HepG2 (cell line): Measurements from ENCODE around the gene PTPN5. TPM values are rescaled to one million over a fixed set of nuclear protein-coding genes. Genes with fewer than 3 reads are reported as not detected.

ENCODE experiments used
- ATAC-seq: fragments of 200-7000 bp; cut with Tn5 transposase; 3 replicates; pipeline ENCODE4 v1.9.1; 2020; ENCODE audit warnings: mild to moderate bottlenecking, moderate library complexity
- BruUV-seq: library from RNA; stranded (reverse); fragments of 400-500 nt; replicated peaks from 2 replicates; lab custom pipeline; 2021; lab: Mats Ljungman, UMichigan
- CTCF ChIA-PET: fragments of 300-600 bp; formaldehyde crosslinking; extraction: SDS; loops from one replicate; lab custom pipeline; 2021; ENCODE audit warnings: low total read pairs, inconsistent platforms, low intra/inter-chr PET ratio; lab: Yijun Ruan, JAX
- POLR2A ChIA-PET: fragments of 350-600 bp; sonication (Branson Sonifier 250); formaldehyde crosslinking; loops from one replicate; lab custom pipeline; 2020; ENCODE audit warnings: antibody characterized with exemption, inconsistent platforms; lab: Yijun Ruan, JAX
- DNase-seq: peaks from one replicate; pipeline ENCODE4 v3.0.0-alpha.2; 2015; ENCODE audit warnings: low spot score
- FAIRE-seq: peaks from 3 replicates; lab custom pipeline; 2011; peaks lifted over from hg19 to GRCh38; lab: Jason Lieb, UNC
- H2AFZ ChIP-seq: one replicate; pipeline ENCODE4 v1.6.1; 2011; ENCODE audit warnings: low read length, inconsistent platforms
- H3K27ac ChIP-seq: fragments of 300-600 bp; 3 replicates; pipeline ENCODE4 v1.8.0; 2011; ENCODE audit warnings: mixed run types, mild to moderate bottlenecking, mixed read lengths, low read length, inconsistent platforms; ENCODE audit not compliant: insufficient read depth; ENCODE audit errors: extremely low read length
- H3K27me3 ChIP-seq, 2 experiments: fragments of 200-600 bp in 1 of 2; 2 replicates in 1 of 2; 3 replicates in 1 of 2; pipeline versions ENCODE4 v1.6.0 to v1.8.0; 2011; ENCODE audit warnings: low read length in 2 of 2, mild to moderate bottlenecking in 2 of 2, moderate library complexity in 2 of 2, inconsistent platforms in 1 of 2; ENCODE audit not compliant: insufficient read depth in 2 of 2, control insufficient read depth in 1 of 2
- H3K36me3 ChIP-seq, 2 experiments: fragments of 200-600 bp in 1 of 2; replicated peaks in 1 of 2; 2 replicates in 1 of 2; 3 replicates in 1 of 2; pipeline versions ENCODE4 v1.5.1 to v1.8.0; 2011; ENCODE audit warnings: low read length in 2 of 2, inconsistent platforms in 1 of 2; ENCODE audit not compliant: insufficient read depth in 2 of 2, control insufficient read depth in 1 of 2
- H3K4me1 ChIP-seq: 2 replicates; pipeline ENCODE4 v1.5.1; 2012; ENCODE audit warnings: low read length, inconsistent platforms; ENCODE audit not compliant: insufficient read depth
- H3K4me2 ChIP-seq: 2 replicates; pipeline ENCODE4 v1.6.0; 2011; ENCODE audit warnings: low read depth, low read length, inconsistent platforms
- H3K4me3 ChIP-seq, 3 experiments: fragments of 200-600 bp in 1 of 3; sonication (generic), shearing (Covaris generic) in 1 of 3; replicated peaks in 1 of 3; 2 replicates each; pipeline ENCODE4 v1.5.1; 2011 to 2016; ENCODE audit warnings: low read length in 3 of 3, inconsistent platforms in 2 of 3, low read depth in 2 of 3, mild to moderate bottlenecking in 2 of 3, control low read depth in 1 of 3, mixed read lengths in 1 of 3; ENCODE audit not compliant: insufficient read depth in 1 of 3
- H3K79me2 ChIP-seq: one replicate; pipeline ENCODE4 v1.6.1; 2011; ENCODE audit warnings: low read length, inconsistent platforms; ENCODE audit not compliant: insufficient read depth
- H3K9ac ChIP-seq: 2 replicates; pipeline ENCODE4 v1.6.0; 2011; ENCODE audit warnings: mild to moderate bottlenecking, low read depth, low read length, inconsistent platforms; ENCODE audit not compliant: insufficient read depth
- H3K9me3 ChIP-seq: 2 replicates; pipeline ENCODE4 v1.5.1; 2012; ENCODE audit warnings: mild to moderate bottlenecking, low read length
- H4K20me1 ChIP-seq: 2 replicates; pipeline ENCODE4 v1.6.0; 2011; ENCODE audit warnings: inconsistent platforms, mild to moderate bottlenecking, low read length, moderate library complexity; ENCODE audit not compliant: insufficient read depth
- BCL3 ChIP-seq: sonication (generic); formaldehyde crosslinking; IDR thresholded peaks from 2 replicates; pipeline ENCODE4 v1.5.1; 2020; ENCODE audit warnings: mild to moderate bottlenecking, missing genetic modification reagents, moderate library complexity
- CBFB ChIP-seq: sonication (generic); formaldehyde crosslinking; IDR thresholded peaks from 2 replicates; pipeline ENCODE4 v1.4.0; 2020; ENCODE audit warnings: missing genetic modification reagents
- HOXA3 ChIP-seq: sonication (generic); formaldehyde crosslinking; IDR thresholded peaks from 2 replicates; pipeline ENCODE4 v1.5.0; 2020; ENCODE audit warnings: missing genetic modification reagents
- LCORL ChIP-seq, 2 experiments: fragments of 450-650 bp in 1 of 2; sonication (generic) in 1 of 2; formaldehyde crosslinking in 1 of 2; IDR thresholded peaks; 2 replicates each; pipeline versions ENCODE4 v1.5.0 to v1.6.1; 2017 to 2020; ENCODE audit warnings: antibody characterized with exemption in 1 of 2, missing genetic modification reagents in 1 of 2
- MLXIP ChIP-seq: sonication (generic); formaldehyde crosslinking; IDR thresholded peaks from 2 replicates; pipeline ENCODE4 v1.9.0; 2021; ENCODE audit warnings: missing genetic modification reagents, borderline replicate concordance
- PPARG ChIP-seq: conservative IDR thresholded peaks from 2 replicates; pipeline ENCODE4 v1.6.1; 2016; ENCODE audit warnings: missing biosample characterization, missing genetic modification reagents
- RNF219 ChIP-seq: sonication (generic); formaldehyde crosslinking; IDR thresholded peaks from 2 replicates; pipeline ENCODE4 v1.5.0; 2020; ENCODE audit warnings: mild to moderate bottlenecking, missing genetic modification reagents
- SALL1 ChIP-seq: sonication (generic); formaldehyde crosslinking; IDR thresholded peaks from 2 replicates; pipeline ENCODE4 v1.8.0; 2022; ENCODE audit warnings: mild to moderate bottlenecking, missing genetic modification reagents
- TBL1XR1 ChIP-seq: fragments of 150-350 bp; IDR thresholded peaks from 2 replicates; pipeline ENCODE4 v1.6.1; 2014; ENCODE audit warnings: borderline replicate concordance, low read length; ENCODE audit not compliant: partially characterized antibody
- TRIM24 ChIP-seq: sonication (generic); formaldehyde crosslinking; IDR thresholded peaks from 2 replicates; pipeline ENCODE4 v1.8.0; 2022; ENCODE audit warnings: mild to moderate bottlenecking, missing genetic modification reagents
- ZNF512 ChIP-seq: sonication (generic); formaldehyde crosslinking; IDR thresholded peaks from 2 replicates; pipeline ENCODE4 v1.4.0; 2020; ENCODE audit warnings: mild to moderate bottlenecking, missing genetic modification reagents
- WGBS: methylation state at CpG from one replicate; pipeline ENCODE4 v1.1.6; 2017; ENCODE audit warnings: low lambda C conversion rate; 5-methylcytosine and 5-hydroxymethylcytosine counted together
- in situ Hi-C: cut with HindIII; loops from 2 replicates; pipeline ENCODE4 v1.10.0; 2017; ENCODE audit warnings: low pct_unique_long_range_greater_than_20kb; ENCODE audit not compliant: extremely low pct_ligation_motif_present
- intact Hi-C: fragments of 100-400 bp; cut with micrococcal nuclease; formaldehyde crosslinking; loops from one replicate; pipeline ENCODE4 v1.10.0; 2022; ENCODE audit not compliant: unreplicated experiment
- polyA plus RNA-seq, 8 experiments: library from polyadenylated mRNA; depleted of rRNA in 3 of 8; stranded (reverse) in 7 of 8; unstranded in 1 of 8; fragments of >200 nt; fragmentation: Illumina TruSeq in 4 of 8; extraction: Trizol in 4 of 8; gene quantifications; 2 replicates each; pipeline versions ENCODE4 v1.2.1 to v1.2.3, GENCODE V29; 2011 to 2016; ENCODE audit warnings: low read depth in 4 of 8, missing spikeins in 1 of 8, mixed read lengths in 1 of 8; ENCODE audit not compliant: insufficient read depth in 1 of 8
- total RNA-seq, 5 experiments: library from RNA; depleted of rRNA; stranded (reverse); fragments of >200 nt; fragmentation: Illumina TruSeq; extraction: Trizol; gene quantifications; 2 replicates each; pipeline ENCODE4 v1.2.3, GENCODE V29; 2016; ENCODE audit warnings: low read depth in 1 of 5
- TF ChIP-seq, protein P1 (sequence below): sonication (generic); formaldehyde crosslinking; IDR thresholded peaks from 2 replicates; pipeline ENCODE4 v1.4.0; 2020; ENCODE audit warnings: missing genetic modification reagents

Gene PTPN5
- total and polyA plus RNA-seq, 2 of the 13 experiments (the other 11 are each of a cell fraction or from before 2014, with no cell fraction given), result not detected

- Histone ChIP-seq H3K27me3 (peaks cover 6 to 48% of the 10 kb centered on the region in 2 experiments; a peak in 3 of 5 replicates), H4K20me1 (no peaks in the 10 kb centered on the region), H3K79me2 (no peaks in the 10 kb centered on the region), H3K9me3 (no peaks in the 10 kb centered on the region), H3K27ac (no peak overlapping the region), H3K36me3 (no peaks in the 10 kb centered on the region), H3K4me1 (no peaks in the 10 kb centered on the region), H2AFZ (no peak overlapping the region), H3K9ac (no peak overlapping the region), H3K4me2 (no peak overlapping the region), H3K4me3 (no peak overlapping the region)
- intact Hi-C loops, result loop anchor here (5.0 kb wide), 1 partner anchor 64 kb away; no protein-coding TSS in a partner anchor
- ATAC-seq (no peak), FAIRE-seq (no peak), DNase-seq (no peak)
- ChIA-PET POLR2A (no interaction called here), CTCF (interaction anchor here (2.0 kb wide), 1 partner anchor 191 kb away, joined by 9 read pairs; no protein-coding TSS in a partner anchor)
- in situ Hi-C loops, result loop anchor here (10.0 kb wide), 2 partner anchors 187 to 617 kb away; no protein-coding TSS in a partner anchor
- WGBS, result 21% methylated on average over 2 of the region's 2 CpGs
- BruUV-seq, result no TSS peak
- TF ChIP-seq LCORL (IDR thresholded peaks at IDR 0.05) (no peak), LCORL (CRISPR knock-in tag; IDR thresholded peaks at IDR 0.05) (no peak), TRIM24 (CRISPR knock-in tag) (no peak), SALL1 (no peak), PPARG (CRISPR knock-in tag) (no peak), MLXIP (CRISPR knock-in tag) (no peak), ZNF512 (no peak), TBL1XR1 (no peak), RNF219 (no peak), BCL3 (CRISPR knock-in tag) (no peak), HOXA3 (CRISPR knock-in tag) (no peak), CBFB (CRISPR knock-in tag) (no peak)
- TF ChIP-seq, protein P1, sequence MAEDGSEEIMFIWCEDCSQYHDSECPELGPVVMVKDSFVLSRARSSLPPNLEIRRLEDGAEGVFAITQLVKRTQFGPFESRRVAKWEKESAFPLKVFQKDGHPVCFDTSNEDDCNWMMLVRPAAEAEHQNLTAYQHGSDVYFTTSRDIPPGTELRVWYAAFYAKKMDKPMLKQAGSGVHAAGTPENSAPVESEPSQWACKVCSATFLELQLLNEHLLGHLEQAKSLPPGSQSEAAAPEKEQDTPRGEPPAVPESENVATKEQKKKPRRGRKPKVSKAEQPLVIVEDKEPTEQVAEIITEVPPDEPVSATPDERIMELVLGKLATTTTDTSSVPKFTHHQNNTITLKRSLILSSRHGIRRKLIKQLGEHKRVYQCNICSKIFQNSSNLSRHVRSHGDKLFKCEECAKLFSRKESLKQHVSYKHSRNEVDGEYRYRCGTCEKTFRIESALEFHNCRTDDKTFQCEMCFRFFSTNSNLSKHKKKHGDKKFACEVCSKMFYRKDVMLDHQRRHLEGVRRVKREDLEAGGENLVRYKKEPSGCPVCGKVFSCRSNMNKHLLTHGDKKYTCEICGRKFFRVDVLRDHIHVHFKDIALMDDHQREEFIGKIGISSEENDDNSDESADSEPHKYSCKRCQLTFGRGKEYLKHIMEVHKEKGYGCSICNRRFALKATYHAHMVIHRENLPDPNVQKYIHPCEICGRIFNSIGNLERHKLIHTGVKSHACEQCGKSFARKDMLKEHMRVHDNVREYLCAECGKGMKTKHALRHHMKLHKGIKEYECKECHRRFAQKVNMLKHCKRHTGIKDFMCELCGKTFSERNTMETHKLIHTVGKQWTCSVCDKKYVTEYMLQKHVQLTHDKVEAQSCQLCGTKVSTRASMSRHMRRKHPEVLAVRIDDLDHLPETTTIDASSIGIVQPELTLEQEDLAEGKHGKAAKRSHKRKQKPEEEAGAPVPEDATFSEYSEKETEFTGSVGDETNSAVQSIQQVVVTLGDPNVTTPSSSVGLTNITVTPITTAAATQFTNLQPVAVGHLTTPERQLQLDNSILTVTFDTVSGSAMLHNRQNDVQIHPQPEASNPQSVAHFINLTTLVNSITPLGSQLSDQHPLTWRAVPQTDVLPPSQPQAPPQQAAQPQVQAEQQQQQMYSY, result no peak
These were observed 60.2 kb downstream of the PTPN5 start for GRCh38 chr11:18731441-18731840.
